MM.1S (cell line): Measurements from ENCODE around the gene AHCTF1.

Experiments used
- EZH2 ChIP-seq: fragments of 300-600 bp; sonication (generic); optimal IDR thresholded peaks from 2 replicates; pipeline ENCODE3; 2017; ENCODE audit warnings: low read depth, mild to moderate bottlenecking, antibody characterized with exemption, low read length, mixed read lengths
- TF ChIP-seq, protein P1 (sequence below): fragments of 300-600 bp; sonication (generic); IDR thresholded peaks from 2 replicates; pipeline ENCODE4 v1.5.1; 2016; ENCODE audit warnings: antibody characterized with exemption, low read length, mixed read lengths

GRCh38 chr1:246809473-246809872, 122.3 kb downstream of the AHCTF1 start:
- TF ChIP-seq EZH2, result no peak
- TF ChIP-seq, protein P1, sequence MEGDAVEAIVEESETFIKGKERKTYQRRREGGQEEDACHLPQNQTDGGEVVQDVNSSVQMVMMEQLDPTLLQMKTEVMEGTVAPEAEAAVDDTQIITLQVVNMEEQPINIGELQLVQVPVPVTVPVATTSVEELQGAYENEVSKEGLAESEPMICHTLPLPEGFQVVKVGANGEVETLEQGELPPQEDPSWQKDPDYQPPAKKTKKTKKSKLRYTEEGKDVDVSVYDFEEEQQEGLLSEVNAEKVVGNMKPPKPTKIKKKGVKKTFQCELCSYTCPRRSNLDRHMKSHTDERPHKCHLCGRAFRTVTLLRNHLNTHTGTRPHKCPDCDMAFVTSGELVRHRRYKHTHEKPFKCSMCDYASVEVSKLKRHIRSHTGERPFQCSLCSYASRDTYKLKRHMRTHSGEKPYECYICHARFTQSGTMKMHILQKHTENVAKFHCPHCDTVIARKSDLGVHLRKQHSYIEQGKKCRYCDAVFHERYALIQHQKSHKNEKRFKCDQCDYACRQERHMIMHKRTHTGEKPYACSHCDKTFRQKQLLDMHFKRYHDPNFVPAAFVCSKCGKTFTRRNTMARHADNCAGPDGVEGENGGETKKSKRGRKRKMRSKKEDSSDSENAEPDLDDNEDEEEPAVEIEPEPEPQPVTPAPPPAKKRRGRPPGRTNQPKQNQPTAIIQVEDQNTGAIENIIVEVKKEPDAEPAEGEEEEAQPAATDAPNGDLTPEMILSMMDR, result no peak
